Bone marrow (tissue), 2 donors: ENCODE results near the gene LRP8.

Experiments
- DNase-seq, 2 donors: peaks; one replicate each; lab custom pipeline; 2025; lab: John Stamatoyannopoulos, UW

Gene LRP8

DNA sequence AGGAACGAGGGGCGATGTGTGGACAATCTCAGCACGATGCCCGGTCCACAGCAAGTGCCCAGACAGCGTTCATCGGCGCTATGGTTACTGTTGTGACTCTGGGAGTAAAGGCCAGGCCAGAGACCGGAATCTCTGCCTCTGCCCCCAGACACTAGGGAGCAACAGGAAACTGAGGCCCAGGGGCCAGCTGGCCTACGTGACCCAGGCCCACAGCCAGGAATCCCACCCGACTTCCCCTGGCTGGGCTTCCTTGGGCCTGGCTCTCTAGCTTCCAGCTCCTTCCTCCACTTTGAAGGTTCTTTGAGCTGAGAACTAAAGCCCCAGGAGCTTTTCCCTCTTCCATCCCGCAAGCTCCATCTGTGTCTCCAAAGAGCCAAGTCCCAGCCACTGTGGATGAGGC lies 4.6 kb downstream of the LRP8 start:
- DNase-seq = no peak

DNA sequence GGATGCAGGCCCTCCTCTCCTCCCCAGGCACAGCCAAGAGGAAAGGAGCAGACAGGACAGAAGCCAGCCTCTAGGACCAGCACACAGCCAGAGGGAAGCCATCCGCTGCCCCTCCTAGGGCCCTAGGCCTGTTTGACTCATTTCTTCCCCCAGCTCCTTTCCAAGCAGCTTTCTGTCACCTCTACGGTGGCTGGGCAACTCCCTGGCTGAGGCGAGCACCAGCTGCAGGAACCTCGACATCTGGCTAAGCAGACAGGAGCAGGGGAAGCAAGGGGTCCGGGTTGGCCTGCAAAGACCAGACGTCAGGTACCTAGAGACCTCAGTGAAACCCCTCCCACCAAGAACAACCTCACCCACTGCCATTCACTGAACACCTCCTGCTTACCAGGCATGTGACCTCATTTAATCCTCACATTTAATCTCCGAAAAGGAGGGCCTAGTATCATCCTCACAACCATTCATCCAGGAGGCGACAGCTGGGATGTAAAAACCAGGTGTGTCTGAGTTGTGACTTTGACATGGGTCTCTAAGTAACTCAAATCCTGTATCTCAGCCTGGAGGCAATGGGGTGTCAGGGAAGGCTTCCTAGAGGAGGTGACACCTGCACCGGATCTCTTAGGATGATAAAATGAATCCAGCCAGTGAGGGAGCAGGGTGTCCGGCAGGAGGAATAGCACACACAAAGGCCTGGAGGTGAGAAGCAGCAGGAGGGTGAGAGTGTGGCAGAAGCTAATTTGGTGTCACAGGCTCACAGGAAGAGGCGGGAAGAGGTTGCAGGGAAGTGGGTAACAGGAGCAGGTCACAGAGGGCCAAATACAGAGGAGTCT lies 5.9 kb downstream of the LRP8 start:
- DNase-seq = no peak

DNA sequence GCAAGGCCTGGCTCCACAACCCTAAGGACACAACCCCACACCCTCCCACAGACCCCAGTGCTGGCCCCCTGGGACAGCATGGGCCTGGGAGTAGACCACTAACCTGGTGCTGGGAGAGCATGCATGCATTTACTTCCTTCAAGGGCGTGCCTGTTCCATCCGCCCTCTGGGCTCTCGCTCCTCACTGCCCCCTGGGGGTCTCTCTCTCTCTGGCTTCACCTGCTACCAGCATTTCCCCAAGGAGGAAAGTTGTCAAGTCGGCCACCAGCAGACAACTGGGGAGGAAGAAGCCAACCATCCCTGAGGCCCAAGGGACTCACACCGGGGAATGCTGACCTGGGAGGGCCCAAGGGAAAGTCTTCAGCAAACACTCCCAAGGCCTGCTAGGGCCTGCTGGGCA lies 6.5 kb downstream of the LRP8 start:
- DNase-seq = no peak

DNA sequence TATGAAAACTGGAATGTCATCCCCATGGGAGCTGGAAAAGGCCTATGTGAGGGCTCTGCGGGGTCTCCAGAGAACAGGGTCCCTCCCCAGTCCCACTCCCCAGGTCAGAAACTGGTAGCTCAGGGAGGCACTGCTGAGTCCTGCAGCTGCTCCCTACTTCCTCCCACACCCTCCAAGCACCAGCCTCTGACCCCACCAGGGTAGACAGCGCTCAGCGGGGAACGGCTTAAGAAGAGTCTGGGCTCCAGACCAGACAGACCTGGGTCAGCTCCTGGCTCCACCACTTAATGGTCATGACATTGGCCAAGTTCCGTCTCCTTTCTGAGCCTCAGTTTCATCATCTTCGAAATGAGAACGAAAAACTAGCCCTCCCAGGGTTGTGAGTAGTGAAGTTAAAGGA lies 7.2 kb downstream of the LRP8 start:
- no peak for DNase-seq

DNA sequence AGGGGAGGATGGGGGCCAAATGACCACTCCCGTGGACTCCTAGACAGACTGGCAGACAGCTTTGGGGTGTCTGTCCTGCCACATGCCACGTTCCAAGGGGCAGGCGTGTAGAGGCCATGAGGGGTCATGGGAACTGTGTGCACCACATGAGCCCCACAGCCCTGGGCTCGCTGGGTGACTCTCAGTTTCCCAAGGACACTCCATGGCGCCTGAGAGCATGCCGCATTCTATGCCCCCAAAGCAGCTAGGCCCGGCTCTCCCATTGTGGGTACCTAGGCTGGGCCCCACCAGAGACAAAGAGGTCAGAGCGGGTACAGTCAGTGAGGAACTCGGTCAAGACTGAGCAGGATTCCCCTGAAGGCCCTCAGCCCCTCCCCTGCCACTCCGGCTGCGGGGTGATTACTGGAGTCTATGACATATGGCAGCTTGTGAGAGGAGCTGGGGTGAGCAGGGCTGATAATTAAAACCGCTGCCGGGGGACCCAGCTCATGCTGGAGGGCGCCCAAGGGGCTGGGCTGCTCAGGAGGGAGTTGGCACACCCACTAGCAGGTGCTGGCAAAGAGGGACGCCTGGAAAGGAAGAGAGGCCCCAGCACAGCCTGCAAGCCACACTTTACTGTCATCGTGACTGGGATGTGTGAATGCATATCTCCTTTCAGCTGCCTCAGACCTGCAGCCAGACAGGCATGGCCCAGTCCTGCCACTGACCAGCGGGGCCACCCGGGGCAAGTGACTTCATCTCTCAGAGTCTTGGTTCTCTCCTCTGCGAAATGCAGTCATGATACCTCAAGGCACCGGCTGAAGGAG lies 8.4 kb downstream of the LRP8 start:
- no peak for DNase-seq

DNA sequence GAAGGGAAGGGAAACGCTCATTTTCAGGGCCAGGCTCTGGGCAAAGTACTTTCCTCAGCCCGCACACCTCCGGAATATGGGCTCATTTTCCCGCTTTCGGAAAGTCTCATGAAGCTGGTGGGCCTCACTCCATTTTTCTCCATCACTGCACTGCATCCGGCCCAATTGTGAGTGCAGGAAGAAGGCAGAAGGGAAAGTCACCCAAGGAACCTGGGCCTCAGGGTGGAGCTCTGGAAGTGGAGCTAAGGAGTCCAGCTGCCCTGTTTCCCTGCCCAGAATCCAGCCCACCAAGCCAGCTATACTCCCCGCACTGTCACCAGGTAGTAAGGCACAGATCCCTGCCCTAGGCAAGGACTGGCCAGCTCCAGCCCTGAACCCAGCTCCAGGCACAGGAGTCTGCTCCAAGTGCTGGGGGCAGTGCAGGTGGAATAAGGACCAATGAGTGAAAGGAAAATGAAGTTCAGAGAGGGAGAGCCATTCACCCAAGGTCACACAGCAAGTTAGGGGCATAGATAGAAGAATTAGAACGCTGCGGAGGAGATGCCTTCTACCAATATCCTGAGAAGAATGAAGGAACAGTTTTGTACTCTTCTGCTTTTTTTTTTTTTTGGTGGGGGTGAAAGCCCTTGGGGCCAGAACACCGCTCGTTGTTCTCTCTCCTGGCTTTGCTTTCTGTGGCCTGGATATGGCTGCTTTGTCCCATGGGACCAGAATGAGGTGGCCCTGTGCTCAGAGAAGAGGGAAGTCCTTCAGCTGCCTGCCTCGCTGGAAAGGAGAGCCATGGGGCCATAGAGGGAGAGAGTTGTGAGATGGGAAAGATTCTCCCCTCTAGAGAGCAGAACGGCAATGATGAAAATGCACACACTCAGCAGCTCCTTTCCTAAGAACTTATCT lies 10.0 kb downstream of the LRP8 start:
- DNase-seq = no peak

DNA sequence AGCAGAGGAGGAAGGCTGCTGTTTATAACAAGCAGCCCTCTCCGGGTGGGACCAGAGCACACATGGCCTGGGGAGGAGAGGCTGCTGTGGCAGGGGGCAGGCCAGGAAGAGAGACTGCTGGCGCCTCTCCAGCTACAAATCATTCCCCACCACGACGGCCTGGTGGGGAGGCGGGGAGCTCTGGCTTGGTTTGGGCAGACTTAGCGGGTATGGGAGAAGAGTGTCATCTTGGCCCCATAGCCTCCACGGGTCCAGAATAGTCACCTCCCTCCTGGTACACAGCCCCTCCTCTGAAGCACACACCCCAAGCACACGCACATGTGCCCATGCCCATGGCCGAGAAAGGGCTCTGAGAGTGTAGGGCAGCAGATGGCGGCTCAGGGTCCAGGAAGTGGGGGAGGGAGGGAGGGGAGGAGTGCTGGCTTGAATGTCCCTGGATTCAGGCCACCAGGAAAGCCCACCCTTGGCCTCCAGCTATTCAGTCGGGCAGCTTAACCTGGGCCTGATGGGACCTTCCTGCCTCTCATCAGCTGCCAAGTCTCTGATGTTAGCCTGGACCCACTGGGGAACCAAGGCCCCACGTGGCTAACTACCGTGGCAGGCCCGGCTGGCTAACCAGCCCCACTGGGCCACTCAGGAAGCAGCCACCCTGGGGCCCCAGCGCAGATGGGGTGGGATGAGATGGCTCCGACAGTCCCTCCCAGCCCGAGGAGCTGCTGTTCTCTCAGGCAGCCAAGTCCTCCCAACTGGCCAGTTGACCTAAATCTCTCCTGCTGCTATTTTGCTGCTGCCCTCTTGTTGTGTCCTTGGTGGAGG lies 10.9 kb downstream of the LRP8 start:
- DNase-seq = no peak

DNA sequence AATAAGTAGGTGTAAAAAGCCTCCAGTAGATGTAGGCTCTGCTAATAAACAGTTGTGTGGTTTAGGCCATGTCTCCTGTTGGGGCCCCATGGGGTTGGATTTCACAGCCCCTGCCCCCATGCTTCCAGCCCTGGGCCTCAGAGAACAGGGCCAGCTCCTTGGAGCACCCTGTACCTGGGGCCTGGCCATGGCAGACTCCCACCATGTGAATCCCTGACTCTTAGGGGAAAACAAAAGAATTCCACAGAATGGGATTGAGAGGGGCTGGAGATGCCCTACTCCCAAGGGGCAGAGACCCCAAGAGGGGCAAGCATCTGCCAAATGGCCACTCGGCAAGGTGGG lies 11.5 kb downstream of the LRP8 start:
- DNase-seq = no peak

DNA sequence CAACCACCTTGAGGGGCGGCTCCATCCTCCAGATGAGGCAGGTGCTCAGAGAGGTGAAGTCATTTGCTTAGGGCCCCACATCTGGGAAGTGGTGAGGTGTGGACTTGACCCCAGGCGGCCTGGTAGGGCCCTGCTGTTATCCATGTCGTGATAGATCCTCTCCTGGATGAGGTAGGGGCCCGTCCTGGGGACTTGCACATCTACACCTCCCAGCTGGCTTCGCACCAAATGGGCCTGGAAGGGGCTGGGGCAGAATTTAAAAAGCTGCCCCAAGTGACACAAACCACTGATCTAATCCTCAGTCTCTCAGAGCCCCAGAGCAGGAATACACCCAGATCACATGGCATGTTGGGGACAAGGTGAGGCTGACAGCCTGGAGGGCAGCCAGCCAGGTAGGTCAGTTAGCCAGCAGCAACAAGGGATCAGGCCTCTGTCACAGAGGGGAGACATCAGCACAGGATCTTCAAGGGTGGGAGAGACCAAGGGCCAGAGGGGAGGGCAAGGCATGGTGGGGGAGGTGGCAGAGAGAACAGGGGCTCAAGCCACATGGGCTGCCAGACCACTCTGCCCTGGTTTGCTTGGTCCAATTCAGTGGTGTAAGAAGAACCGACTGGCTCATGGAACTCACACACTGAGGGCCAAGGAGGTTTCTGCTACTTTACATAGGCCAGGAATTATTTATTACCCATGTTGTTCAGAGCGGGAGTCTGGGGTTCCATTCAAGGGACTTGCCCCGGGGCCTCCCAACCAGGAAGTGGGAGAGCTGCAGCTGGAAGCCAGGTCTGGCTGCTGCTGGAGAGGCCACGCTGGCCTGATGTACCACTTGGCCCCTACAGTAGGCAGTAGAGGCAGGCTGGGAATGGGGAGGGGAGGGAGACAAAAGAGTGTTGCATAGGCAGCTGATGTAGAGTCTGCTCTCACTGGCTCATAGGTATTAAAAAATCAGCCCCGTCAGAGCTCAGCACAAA lies 12.1 kb downstream of the LRP8 start:
- no peak for DNase-seq

DNA sequence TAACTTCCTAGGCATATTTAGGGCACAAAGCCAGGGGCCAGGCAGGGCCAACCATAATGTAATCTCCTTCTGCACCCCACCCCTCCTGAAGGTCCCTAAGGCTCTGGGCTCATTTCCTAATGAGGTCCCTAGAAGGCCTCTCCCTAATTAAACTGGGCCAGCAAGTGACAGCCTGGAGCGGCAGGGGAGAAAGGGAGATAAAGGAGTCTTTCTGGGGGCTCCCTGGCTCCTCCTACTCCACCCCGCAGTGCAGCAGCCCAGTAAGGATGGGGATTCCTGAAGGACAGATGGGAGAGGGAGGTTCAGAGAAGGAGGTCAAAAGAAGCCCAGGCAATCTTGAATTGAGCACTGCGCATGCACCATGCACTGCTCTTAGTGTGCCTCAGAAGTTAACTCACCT lies 12.8 kb downstream of the LRP8 start:
- DNase-seq = no peak

DNA sequence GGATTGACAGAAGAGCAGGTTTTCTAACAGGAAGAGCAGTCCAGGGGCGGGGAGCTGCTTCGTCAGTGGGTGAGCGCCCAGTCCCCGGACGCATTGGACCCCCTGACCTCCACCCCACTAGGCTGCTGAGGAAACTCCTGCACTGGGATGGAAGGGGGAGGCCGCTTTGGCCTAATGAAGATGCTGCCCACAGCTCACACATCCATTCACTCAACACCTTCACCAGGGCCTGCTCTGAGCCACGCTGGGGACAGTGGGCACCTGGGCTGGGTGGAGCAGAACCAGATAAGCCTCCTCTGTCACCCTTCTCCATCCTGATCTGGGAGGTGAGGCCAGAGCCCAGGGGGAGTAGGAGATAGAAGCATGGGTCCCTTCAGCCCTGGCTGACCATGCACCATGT lies 13.3 kb downstream of the LRP8 start:
- no peak for DNase-seq

DNA sequence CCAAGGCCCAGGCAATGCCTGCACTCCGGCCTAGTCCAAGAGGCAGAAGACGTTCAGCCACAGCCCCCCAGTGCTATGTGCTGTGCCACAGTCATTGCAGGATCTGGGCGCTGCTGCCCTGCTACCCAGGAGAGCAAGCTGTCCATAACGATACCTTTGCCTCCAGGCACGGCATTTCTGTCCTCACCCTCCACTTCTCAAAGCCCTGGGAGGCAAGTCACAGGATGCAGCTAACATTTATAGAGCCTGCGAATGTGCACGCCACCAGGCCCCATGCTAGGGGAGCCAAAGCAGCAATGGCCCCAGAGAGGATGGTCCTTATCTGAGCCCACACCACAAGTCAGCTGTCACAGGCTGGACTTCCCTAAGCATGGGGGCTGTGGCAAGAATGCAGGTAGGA lies 13.8 kb downstream of the LRP8 start:
- no peak for DNase-seq

DNA sequence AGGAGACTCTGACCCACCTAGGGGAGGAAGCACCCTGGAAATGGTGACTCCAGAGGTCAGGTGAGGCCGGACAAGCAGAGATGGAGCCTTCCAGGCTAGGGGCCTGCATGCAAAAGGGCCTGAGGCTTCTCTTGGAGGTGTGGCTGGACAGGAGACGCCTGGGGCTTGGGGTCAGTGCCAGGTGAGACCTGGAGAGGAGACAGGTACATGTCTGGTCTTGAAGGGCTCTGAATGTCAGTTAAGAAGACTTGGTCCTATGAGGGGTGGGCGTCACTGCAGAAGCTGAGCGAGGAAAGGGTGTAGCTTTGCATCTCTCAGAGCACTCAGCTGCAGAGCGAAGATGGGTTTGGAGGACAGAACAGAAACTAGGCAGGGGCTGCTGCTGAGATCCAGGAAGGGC lies 14.3 kb downstream of the LRP8 start:
- DNase-seq = no peak

DNA sequence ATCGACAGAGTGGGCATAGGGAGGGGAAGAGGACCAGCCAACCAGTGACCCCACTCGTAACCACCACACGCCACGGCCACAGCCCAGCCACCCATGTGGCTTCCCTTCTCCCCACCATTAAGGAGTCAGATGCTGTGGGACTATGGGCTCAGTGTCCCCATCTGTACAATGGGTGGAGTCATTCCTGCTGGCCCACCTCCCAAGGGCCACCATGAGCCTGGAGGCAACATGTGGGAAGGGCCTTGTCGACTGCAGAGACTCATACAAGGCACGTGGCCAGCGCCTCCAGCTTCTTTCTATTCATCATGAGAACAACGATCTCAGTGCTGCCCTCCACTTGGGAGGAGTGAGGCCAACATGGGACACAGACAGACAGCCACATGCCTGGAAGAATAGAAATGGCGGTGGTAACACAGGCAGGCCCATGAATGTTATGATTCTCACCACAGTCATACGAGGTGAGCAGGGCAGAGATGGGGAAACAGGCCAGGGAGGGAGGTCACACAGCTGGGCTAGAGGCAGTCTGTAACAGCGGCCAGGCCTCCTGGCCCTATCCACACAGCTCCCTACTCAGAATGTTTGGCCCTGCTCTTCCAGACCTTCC lies 16.1 kb downstream of the LRP8 start:
- DNase-seq = no peak

DNA sequence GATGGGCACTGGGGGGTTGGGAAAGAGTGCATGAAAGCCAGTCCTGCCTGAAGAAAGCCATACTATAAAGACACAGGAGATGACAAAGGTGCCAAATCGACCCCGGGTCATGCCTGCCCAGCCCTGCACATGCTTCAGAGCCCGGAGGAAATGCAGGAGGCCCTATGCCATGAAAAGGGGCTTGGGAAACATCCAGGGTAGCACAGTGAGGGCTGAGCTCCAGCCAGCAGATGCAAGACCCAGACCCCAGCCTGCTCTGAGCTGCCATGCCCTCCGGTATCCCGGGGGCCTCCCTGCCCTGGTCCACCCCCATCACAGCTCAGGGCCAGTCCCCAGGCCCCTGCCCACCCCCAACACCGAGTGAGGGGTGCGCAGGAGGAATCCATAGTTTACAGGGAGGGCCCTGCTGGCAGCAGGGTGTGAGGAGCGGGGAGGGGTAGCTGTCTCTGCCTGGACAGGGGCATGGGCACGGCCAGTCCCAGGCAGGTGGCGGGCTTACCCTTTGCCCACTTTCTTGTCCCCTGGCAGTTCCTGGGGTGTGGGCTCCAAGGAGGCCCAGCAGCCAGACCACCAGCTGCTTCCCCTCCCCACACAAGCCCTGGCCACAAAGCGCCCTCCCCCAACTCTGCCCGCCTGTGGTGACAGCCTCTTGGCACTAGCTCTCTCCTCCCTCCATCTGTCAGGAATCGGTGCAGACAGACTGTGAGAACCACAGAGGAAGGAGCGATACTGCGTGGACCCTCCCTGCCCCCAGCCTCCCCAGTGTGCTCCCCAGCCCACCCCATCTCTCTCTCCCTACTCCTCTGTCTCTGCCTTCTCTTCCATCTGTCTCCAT lies 16.8 kb downstream of the LRP8 start:
- DNase-seq = no peak

DNA sequence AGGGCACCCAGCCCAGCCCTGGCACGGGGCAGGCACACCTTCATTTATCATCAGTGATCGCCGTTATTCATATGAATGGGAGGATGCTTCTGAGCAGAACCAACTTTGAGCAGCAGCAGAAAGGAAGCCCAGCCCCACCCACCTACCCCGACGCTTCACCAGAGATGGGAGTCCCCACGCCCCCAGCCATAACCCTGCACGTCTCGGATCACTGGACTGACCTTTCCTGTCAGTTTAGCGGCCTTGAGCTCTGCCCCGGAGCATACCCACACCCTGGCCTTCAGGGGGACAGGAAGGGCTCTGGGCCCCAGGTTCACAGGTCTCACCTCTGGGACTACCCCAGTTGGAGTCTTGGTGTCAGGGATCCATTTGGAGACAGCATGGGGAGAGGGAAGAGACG lies 18.1 kb downstream of the LRP8 start:
- DNase-seq = no peak

DNA sequence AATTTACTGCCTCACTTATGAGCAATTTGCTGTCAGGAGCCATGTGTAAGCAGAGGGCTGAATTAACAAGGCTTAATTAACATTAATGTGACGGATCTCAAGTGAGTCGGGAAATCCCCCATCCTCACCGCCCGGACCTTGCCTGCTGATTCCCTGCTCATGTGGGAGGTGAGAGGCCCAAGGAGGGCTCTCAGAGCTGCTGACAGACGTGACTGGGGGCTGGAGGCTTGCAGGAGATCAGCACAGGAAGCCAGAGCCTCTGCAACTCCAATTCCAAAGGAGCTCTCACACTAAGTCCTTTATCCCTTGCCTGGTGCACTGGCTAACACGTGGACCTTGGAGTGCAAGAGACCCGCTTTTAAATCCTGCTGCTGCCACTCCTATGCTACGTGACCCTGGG lies 19.4 kb downstream of the LRP8 start:
- no peak for DNase-seq

DNA sequence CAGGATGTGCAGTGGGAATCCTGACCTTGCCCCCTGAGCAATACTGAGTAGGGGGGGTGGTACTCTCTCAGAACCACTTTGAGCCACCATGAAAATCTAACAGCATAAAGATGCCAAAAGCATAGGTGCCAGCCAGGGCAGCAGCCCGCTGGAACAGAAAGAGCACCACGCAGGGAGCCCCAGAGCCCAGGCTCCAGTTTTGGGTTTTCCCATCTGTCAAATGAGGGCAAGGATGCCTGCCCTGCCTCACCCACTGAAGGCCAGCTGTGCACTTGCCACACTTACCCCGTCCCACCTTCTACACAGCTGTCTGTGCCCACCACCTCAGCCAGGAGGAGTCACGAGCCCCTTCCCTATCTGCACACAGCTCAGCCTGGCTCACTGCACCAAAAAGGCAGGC lies 20.8 kb downstream of the LRP8 start:
- DNase-seq = no peak

DNA sequence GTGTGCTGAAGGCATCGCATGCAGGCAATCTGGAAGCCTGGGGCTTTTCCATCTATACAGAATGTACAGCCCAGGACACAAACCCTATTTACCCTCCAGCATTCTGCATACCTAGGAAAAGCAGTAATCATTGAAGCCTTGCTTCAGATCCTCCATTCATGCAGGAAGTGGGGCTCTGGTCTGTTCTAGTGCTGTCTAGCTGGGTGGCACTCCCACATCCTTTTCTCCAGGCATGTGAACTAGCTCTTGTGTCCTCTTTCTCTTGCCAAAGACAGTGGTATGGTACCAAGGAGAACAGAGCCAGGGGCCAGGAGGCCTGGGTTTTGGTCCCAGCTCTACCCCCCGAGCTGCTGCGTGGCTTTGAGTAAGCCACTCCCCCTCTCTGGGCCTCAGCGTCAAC lies 21.7 kb downstream of the LRP8 start:
- DNase-seq = no peak
